ENCODE data around the gene SHC2. TPM values are rescaled to one million over a fixed set of nuclear protein-coding genes. Genes with fewer than 3 reads are reported as not detected.

SHC2 gene
- total and polyA plus RNA-seq, 2 of the 13 experiments (the other 11 are each of a cell fraction or from before 2014, with no cell fraction given): 9.0 to 18.3 TPM

DNA sequence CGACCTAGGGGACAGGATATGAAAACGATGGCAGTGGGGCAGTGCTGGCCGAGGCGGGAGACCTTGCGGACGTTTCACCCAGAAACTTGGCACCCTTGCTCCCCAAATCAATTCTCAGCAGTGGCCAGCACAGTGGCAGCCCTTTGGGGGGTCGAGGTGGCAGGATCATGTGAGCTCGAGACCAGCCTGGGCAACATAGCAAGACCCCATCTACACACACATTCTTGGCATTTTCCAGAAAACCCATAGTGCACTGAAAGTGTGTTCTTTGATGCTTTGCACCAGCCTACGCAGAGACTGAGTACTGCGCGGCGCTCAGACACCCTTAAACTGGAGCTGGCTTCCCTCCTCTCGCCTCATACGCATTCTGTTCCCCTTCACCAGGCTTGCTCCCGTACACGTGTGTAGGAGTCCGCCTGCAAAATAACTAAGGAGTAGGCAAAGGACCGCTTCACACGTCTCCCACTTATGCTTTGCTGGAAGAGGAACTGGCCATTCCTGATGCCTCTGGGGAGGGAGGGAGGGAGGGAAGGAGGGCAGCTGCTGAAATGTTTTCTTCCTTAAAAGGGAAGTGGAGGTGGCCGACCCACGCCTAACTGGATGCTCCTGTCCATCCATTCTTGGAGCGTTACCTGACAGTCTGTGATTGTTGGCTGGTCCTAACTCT lies 92.7 kb downstream of the SHC2 start:
- H2AFZ ChIP-seq (ENCODE audit: low read length): no peak overlapping the region
- no peaks in the 10 kb centered on the region for H3K4me1 ChIP-seq (ENCODE audit: insufficient read depth, low read length)
- no peak overlapping the region for H3K4me3 ChIP-seq (replicated peaks in 1 of 3; ENCODE audit: insufficient read depth in 1 of 3, low read depth in 2 of 3, low read length in 3 of 3)
- DNase-seq (ENCODE audit: low spot score) (no peak), ATAC-seq (no peak), FAIRE-seq (no peak)
- no peak overlapping the region for H3K27ac ChIP-seq (ENCODE audit: extremely low read length, insufficient read depth, low read length)
- no peaks in the 10 kb centered on the region for H4K20me1 ChIP-seq (ENCODE audit: insufficient read depth, low read length)
- 50% methylated on average over 21 of the region's 22 CpGs for WGBS (ENCODE audit: low lambda C conversion rate)
- ChIA-PET POLR2A (no interaction called here), CTCF (ENCODE audit: low intra/inter-chr PET ratio, low total read pairs) (no interaction called here)
- TF ChIP-seq ZNF121 (CRISPR knock-in tag; IDR thresholded peaks at IDR 0.05): peak; percentile 49; the same call in 1 of the 2 replicates
- no peak for TF ChIP-seq ZNF564 (CRISPR knock-in tag; IDR thresholded peaks at IDR 0.05)
- in situ Hi-C loops (cut with HindIII; ENCODE audit: extremely low pct_ligation_motif_present, low pct_unique_long_range_greater_than_20kb) (no loop called here), intact Hi-C loops (cut with micrococcal nuclease; ENCODE audit: unreplicated experiment) (no loop called here)
- peaks cover 8 to 71% of the 10 kb centered on the region in 2 experiments; a peak in 4 of 5 replicates for H3K27me3 ChIP-seq (ENCODE audit: control insufficient read depth in 1 of 2, insufficient read depth in 2 of 2, low read length in 2 of 2)
- no peak overlapping the region for H3K4me2 ChIP-seq (ENCODE audit: low read depth, low read length)
- H3K9ac ChIP-seq (ENCODE audit: insufficient read depth, low read depth, low read length): no peak overlapping the region
- no TSS peak for BruUV-seq (replicated peaks)
- H3K79me2 ChIP-seq (ENCODE audit: insufficient read depth, low read length): no peaks in the 10 kb centered on the region
- no peaks in the 10 kb centered on the region for H3K9me3 ChIP-seq (ENCODE audit: low read length)
- H3K36me3 ChIP-seq (replicated peaks in 1 of 2; ENCODE audit: control insufficient read depth in 1 of 2, insufficient read depth in 2 of 2, low read length in 2 of 2): no peaks in the 10 kb centered on the region

DNA sequence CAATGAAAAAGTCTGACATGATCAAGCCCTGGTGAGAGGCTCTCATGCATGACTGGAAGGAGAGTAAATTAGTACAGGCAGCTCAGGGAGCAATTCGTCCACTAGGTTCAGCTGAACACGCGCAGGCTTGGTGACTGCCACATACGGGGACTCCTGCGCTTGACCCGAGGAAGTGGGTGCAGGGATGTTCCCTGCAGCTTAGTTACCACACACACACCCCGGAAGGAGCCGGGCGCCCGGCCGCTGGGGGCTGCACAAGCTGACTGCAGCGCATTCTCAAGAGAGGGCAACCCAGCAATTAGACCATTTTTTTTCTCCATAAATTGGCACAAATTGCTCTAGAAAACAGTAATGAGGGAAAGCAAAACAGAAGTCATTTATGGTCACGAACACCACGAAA lies 93.3 kb downstream of the SHC2 start:
- CTCF ChIA-PET (ENCODE audit: low intra/inter-chr PET ratio, low total read pairs): no interaction called here
- Histone ChIP-seq H4K20me1 (ENCODE audit: insufficient read depth, low read length) (no peaks in the 10 kb centered on the region), H3K4me1 (ENCODE audit: insufficient read depth, low read length) (no peaks in the 10 kb centered on the region), H3K9ac (ENCODE audit: insufficient read depth, low read depth, low read length) (no peak overlapping the region), H3K9me3 (ENCODE audit: low read length) (no peaks in the 10 kb centered on the region), H3K36me3 (replicated peaks in 1 of 2; ENCODE audit: control insufficient read depth in 1 of 2, insufficient read depth in 2 of 2, low read length in 2 of 2) (no peaks in the 10 kb centered on the region), H3K27ac (ENCODE audit: extremely low read length, insufficient read depth, low read length) (no peak overlapping the region), H3K4me2 (ENCODE audit: low read depth, low read length) (no peak overlapping the region), H3K27me3 (ENCODE audit: control insufficient read depth in 1 of 2, insufficient read depth in 2 of 2, low read length in 2 of 2) (peaks cover 8 to 65% of the 10 kb centered on the region in 2 experiments; a peak in 4 of 5 replicates), H3K4me3 (replicated peaks in 1 of 3; ENCODE audit: insufficient read depth in 1 of 3, low read depth in 2 of 3, low read length in 3 of 3) (no peak overlapping the region), H3K79me2 (ENCODE audit: insufficient read depth, low read length) (no peaks in the 10 kb centered on the region), H2AFZ (ENCODE audit: low read length) (no peak overlapping the region)
- BruUV-seq (replicated peaks): no TSS peak
- FAIRE-seq: no peak
- no peak for ATAC-seq
- in situ Hi-C loops (cut with HindIII; ENCODE audit: extremely low pct_ligation_motif_present, low pct_unique_long_range_greater_than_20kb) (no loop called here), intact Hi-C loops (cut with micrococcal nuclease; ENCODE audit: unreplicated experiment) (no loop called here)
- POLR2A ChIA-PET: no interaction called here
- TF ChIP-seq, protein P1, sequence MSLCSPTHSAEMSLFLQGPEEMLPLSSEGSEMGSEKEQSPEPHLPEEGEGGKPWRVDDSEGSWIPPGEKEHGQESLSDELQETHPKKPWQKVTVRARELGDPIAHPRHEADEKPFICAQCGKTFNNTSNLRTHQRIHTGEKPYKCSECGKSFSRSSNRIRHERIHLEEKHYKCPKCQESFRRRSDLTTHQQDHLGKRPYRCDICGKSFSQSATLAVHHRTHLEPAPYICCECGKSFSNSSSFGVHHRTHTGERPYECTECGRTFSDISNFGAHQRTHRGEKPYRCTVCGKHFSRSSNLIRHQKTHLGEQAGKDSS (CRISPR knock-in tag; IDR thresholded peaks at IDR 0.05; ENCODE audit: borderline replicate concordance, low read depth): no peak
- 28% methylated on average over 10 of the region's 14 CpGs for WGBS (ENCODE audit: low lambda C conversion rate)
- no peak for DNase-seq (ENCODE audit: low spot score)
